BLaER1 (cell line): Measurements from ENCODE around the gene NREP.
"Not testable (repeated sequence)": the region's sequence is repeated elsewhere in the genome, so short reads cannot be mapped to it uniquely, and the experiment has no call there.

ENCODE experiments used
- H3K27ac ChIP-seq: shearing (Covaris generic); formaldehyde crosslinking; 2 replicates; pipeline ENCODE4 v1.8.1; 2022
- H3K27me3 ChIP-seq: shearing (Covaris generic); formaldehyde crosslinking; 2 replicates; pipeline ENCODE4 v1.8.1; 2022
- H3K36me3 ChIP-seq: shearing (Covaris generic); formaldehyde crosslinking; 2 replicates; pipeline ENCODE4 v1.8.1; 2022
- H3K4me1 ChIP-seq: shearing (Covaris generic); formaldehyde crosslinking; 2 replicates; pipeline ENCODE4 v1.8.1; 2022
- H3K4me2 ChIP-seq: shearing (Covaris generic); formaldehyde crosslinking; 2 replicates; pipeline ENCODE4 v1.8.1; 2022
- H3K4me3 ChIP-seq: shearing (Covaris generic); formaldehyde crosslinking; 2 replicates; pipeline ENCODE4 v1.8.1; 2022
- H3K9ac ChIP-seq: shearing (Covaris generic); formaldehyde crosslinking; 2 replicates; pipeline ENCODE4 v1.8.1; 2022
- H3K9me3 ChIP-seq: shearing (Covaris generic); formaldehyde crosslinking; 2 replicates; pipeline ENCODE4 v1.8.1; 2022
- H4K20me1 ChIP-seq: shearing (Covaris generic); formaldehyde crosslinking; 2 replicates; pipeline ENCODE4 v1.8.1; 2022
- Cebpa-rat ChIP-seq: shearing (Covaris generic); IDR thresholded peaks from 2 replicates; pipeline ENCODE4 v1.8.1; 2022

The NREP gene

GRCh38 chr5:111730659-111731382 lies 26.2 kb downstream of the NREP start:
- Histone ChIP-seq H4K20me1 (peaks cover 32% of the 10 kb centered on the region), H3K27ac (no peak overlapping the region), H3K4me1 (peaks cover 22% of the 10 kb centered on the region), H3K36me3 (peaks cover 94% of the 10 kb centered on the region), H3K27me3 (no peaks in the 10 kb centered on the region), H3K4me2 (no peak overlapping the region), H3K9ac (no peak overlapping the region), H3K9me3 (no peaks in the 10 kb centered on the region), H3K4me3 (no peak overlapping the region)
- TF ChIP-seq Cebpa-rat: no peak

GRCh38 chr5:111728941-111729340 lies 28.1 kb downstream of the NREP start:
- H3K27me3 ChIP-seq: no peaks in the 10 kb centered on the region
- peaks cover 17% of the 10 kb centered on the region for H4K20me1 ChIP-seq
- no peak overlapping the region for H3K27ac ChIP-seq
- H3K9me3 ChIP-seq: no peaks in the 10 kb centered on the region
- H3K4me3 ChIP-seq: no peak overlapping the region
- H3K9ac ChIP-seq: no peak overlapping the region
- TF ChIP-seq Cebpa-rat: no peak
- no peak overlapping the region for H3K4me2 ChIP-seq
- H3K4me1 ChIP-seq: peaks cover 22% of the 10 kb centered on the region
- H3K36me3 ChIP-seq: peaks cover 79% of the 10 kb centered on the region

GRCh38 chr5:111726986-111727385 lies 30.0 kb downstream of the NREP start:
- Histone ChIP-seq H3K27me3 (no peaks in the 10 kb centered on the region), H3K9ac (no peak overlapping the region), H3K27ac (no peak overlapping the region), H3K4me2 (no peak overlapping the region), H3K4me1 (peaks cover 11% of the 10 kb centered on the region), H4K20me1 (peaks cover 8% of the 10 kb centered on the region), H3K36me3 (peaks cover 60% of the 10 kb centered on the region), H3K9me3 (no peaks in the 10 kb centered on the region), H3K4me3 (no peak overlapping the region)
- TF ChIP-seq Cebpa-rat: no peak

GRCh38 chr5:111722140-111722539 lies 34.9 kb downstream of the NREP start:
- Histone ChIP-seq H3K4me3 (no peak overlapping the region), H4K20me1 (no peaks in the 10 kb centered on the region), H3K27ac (no peak overlapping the region), H3K36me3 (peaks cover 16% of the 10 kb centered on the region), H3K4me1 (no peaks in the 10 kb centered on the region), H3K27me3 (no peaks in the 10 kb centered on the region), H3K9me3 (peaks cover 8% of the 10 kb centered on the region), H3K4me2 (no peak overlapping the region), H3K9ac (no peak overlapping the region)
- TF ChIP-seq Cebpa-rat: no peak

- H3K27ac ChIP-seq: no peak overlapping the region
Observed at GRCh38 chr5:111720333-111720890, 36.6 kb downstream of the NREP start.

GRCh38 chr5:111719773-111720172 lies 37.2 kb downstream of the NREP start:
- Histone ChIP-seq H3K4me3 (no peak overlapping the region), H3K27me3 (no peaks in the 10 kb centered on the region), H3K9ac (no peak overlapping the region), H3K27ac (no peak overlapping the region), H3K36me3 (peaks cover 15% of the 10 kb centered on the region), H4K20me1 (no peaks in the 10 kb centered on the region), H3K4me2 (no peak overlapping the region), H3K4me1 (no peaks in the 10 kb centered on the region), H3K9me3 (peaks cover 31% of the 10 kb centered on the region)
- TF ChIP-seq Cebpa-rat: no peak

More at GRCh38 chr5:111720333-111720890, 36.6 kb downstream of the NREP start:
- Histone ChIP-seq H3K9ac (no peak overlapping the region), H3K4me3 (no peak overlapping the region), H3K36me3 (peaks cover 17% of the 10 kb centered on the region), H4K20me1 (no peaks in the 10 kb centered on the region), H3K9me3 (peaks cover 25% of the 10 kb centered on the region), H3K4me2 (no peak overlapping the region), H3K4me1 (no peaks in the 10 kb centered on the region), H3K27me3 (no peaks in the 10 kb centered on the region)
- no peak for TF ChIP-seq Cebpa-rat

GRCh38 chr5:111716789-111717188 lies 40.2 kb downstream of the NREP start:
- H3K4me3 ChIP-seq, H3K9ac ChIP-seq, H3K27me3 ChIP-seq, H4K20me1 ChIP-seq, H3K4me1 ChIP-seq, H3K27ac ChIP-seq, H3K4me2 ChIP-seq: not testable (repeated sequence)
- peaks cover 52% of the 10 kb centered on the region for H3K9me3 ChIP-seq
- peaks cover 15% of the 10 kb centered on the region for H3K36me3 ChIP-seq

GRCh38 chr5:111707630-111708164 lies 49.3 kb downstream of the NREP start:
- Histone ChIP-seq H3K9ac (no peak overlapping the region), H3K4me1 (peaks cover 23% of the 10 kb centered on the region), H3K27ac (no peak overlapping the region), H3K4me3 (no peak overlapping the region), H3K27me3 (no peaks in the 10 kb centered on the region), H3K4me2 (no peak overlapping the region), H3K9me3 (peaks cover 14% of the 10 kb centered on the region), H3K36me3 (no peaks in the 10 kb centered on the region), H4K20me1 (no peaks in the 10 kb centered on the region)
- no peak for TF ChIP-seq Cebpa-rat

- H3K9me3 ChIP-seq: peaks cover 2% of the 10 kb centered on the region; the same call in 1 of the 2 replicates
- H3K4me3 ChIP-seq: no peak overlapping the region
- H3K4me1 ChIP-seq: peaks cover 23% of the 10 kb centered on the region
- no peaks in the 10 kb centered on the region for H3K27me3 ChIP-seq
- no peak overlapping the region for H3K4me2 ChIP-seq
- H3K9ac ChIP-seq: no peak overlapping the region
- TF ChIP-seq Cebpa-rat: no peak
- H3K36me3 ChIP-seq: no peaks in the 10 kb centered on the region
- H3K27ac ChIP-seq: no peak overlapping the region
- H4K20me1 ChIP-seq: no peaks in the 10 kb centered on the region
Observed at GRCh38 chr5:111706345-111706744, 50.6 kb downstream of the NREP start.

- Histone ChIP-seq H3K36me3 (no peaks in the 10 kb centered on the region), H3K9ac (no peak overlapping the region), H4K20me1 (no peaks in the 10 kb centered on the region), H3K9me3 (no peaks in the 10 kb centered on the region), H3K27me3 (no peaks in the 10 kb centered on the region), H3K4me2 (peak overlapping the region; percentile 79), H3K4me3 (no peak overlapping the region), H3K27ac (peak overlapping the region; percentile 57; the same call in 1 of the 2 replicates), H3K4me1 (peaks cover 23% of the 10 kb centered on the region)
- no peak for TF ChIP-seq Cebpa-rat
Observed at GRCh38 chr5:111704452-111705085, 52.4 kb downstream of the NREP start.
